ENCODE results near the gene CNTRL. TPM values are rescaled to one million over a fixed set of nuclear protein-coding genes. Genes with fewer than 3 reads are reported as not detected.

The CNTRL gene
- polyA plus RNA-seq, 2 of the 4 experiments (the other 2 are of a cell fraction), result 5.1 to 15.0 TPM

GRCh38 chr9:121156263-121156731 is 81.5 kb downstream of the CNTRL start:
- ChIA-PET POLR2A (no interaction called here), CTCF (interaction anchor here (1.1 to 2.2 kb wide), 2 partner anchors 12 to 14 kb away, joined by 3 to 6 read pairs; no protein-coding TSS in a partner anchor)
- FAIRE-seq, result no peak
- H3K4me3 ChIP-seq, result no peak overlapping the region
- no peaks in the 10 kb centered on the region for H3K9me3 ChIP-seq
- TF ChIP-seq USF2 (IDR thresholded peaks at IDR 0.05), result no peak
- TF ChIP-seq RFX5 (IDR thresholded peaks at IDR 0.05), result no peak
- TF ChIP-seq FOSB (CRISPR knock-in tag; IDR thresholded peaks at IDR 0.05), result no peak
- no peak for TF ChIP-seq JUN (IDR thresholded peaks at IDR 0.05)
- TF ChIP-seq MYC (IDR thresholded peaks at IDR 0.05; ENCODE audit: borderline replicate concordance, low read length), result no peak
- no peak for TF ChIP-seq EHMT2 (IDR thresholded peaks at IDR 0.05; ENCODE audit: low read depth)
- TF ChIP-seq GATA3 (IDR thresholded peaks at IDR 0.05; ENCODE audit: borderline replicate concordance), result no peak
- TF ChIP-seq RAD21 (conservative IDR thresholded peaks at IDR 0.05 in 1 of 2, IDR thresholded peaks at IDR 0.05 in 1 of 2), result no peak
- no peak for TF ChIP-seq MAZ (IDR thresholded peaks at IDR 0.05; ENCODE audit: borderline replicate concordance, low read depth, low read length)
- no peak for TF ChIP-seq NFE2L2 (conservative IDR thresholded peaks at IDR 0.05; ENCODE audit: low read length)
- no peak overlapping the region for H3K27ac ChIP-seq
- no peak for DNase-seq (ENCODE audit: low read depth in 1 of 2, low spot score in 1 of 2)
- WGBS (ENCODE audit: missing lambda C conversion rate), result 81% methylated on average over 2 of the region's 2 CpGs
- no peak for ATAC-seq
- no peak overlapping the region for H3K4me2 ChIP-seq
- no peaks in the 10 kb centered on the region for H3K4me1 ChIP-seq

- no peak overlapping the region for H3K27ac ChIP-seq
- no peak for FAIRE-seq
- no peak overlapping the region for H3K4me2 ChIP-seq
- ChIA-PET CTCF (interaction anchor here (0.8 to 2.1 kb wide), 5 partner anchors 8 to 162 kb away, joined by 3 to 8 read pairs (median 3); no protein-coding TSS in a partner anchor), POLR2A (no interaction called here)
- no peak for ATAC-seq
- H3K4me3 ChIP-seq, result no peak overlapping the region
- H3K9me3 ChIP-seq, result no peaks in the 10 kb centered on the region
- no peaks in the 10 kb centered on the region for H3K4me1 ChIP-seq
- 94% methylated on average over 4 of the region's 4 CpGs for WGBS (ENCODE audit: missing lambda C conversion rate)
- TF ChIP-seq MAFK (IDR thresholded peaks at IDR 0.05; ENCODE audit: partially characterized antibody), result peak; percentile 81
- TF ChIP-seq ZNF302 (CRISPR knock-in tag; IDR thresholded peaks at IDR 0.05), result no peak
- DNase-seq (ENCODE audit: low read depth in 1 of 2, low spot score in 1 of 2), result no peak
Measured at GRCh38 chr9:121157939-121158338, 83.2 kb downstream of the CNTRL start.

- Histone ChIP-seq H3K4me2 (no peak overlapping the region), H3K4me3 (no peak overlapping the region), H3K4me1 (no peaks in the 10 kb centered on the region), H3K27ac (no peak overlapping the region), H3K9me3 (no peaks in the 10 kb centered on the region)
- no peak for DNase-seq (ENCODE audit: low read depth in 1 of 2, low spot score in 1 of 2)
- WGBS (ENCODE audit: missing lambda C conversion rate), result 62% methylated on average over 1 of the region's 1 CpG
- CTCF ChIA-PET, result interaction anchor here (2.1 kb wide), 1 partner anchor 10 kb away, joined by 8 read pairs; no protein-coding TSS in a partner anchor
- no peak for FAIRE-seq
- TF ChIP-seq TFCP2L1 (CRISPR knock-in tag; IDR thresholded peaks at IDR 0.05) (no peak), ZNF302 (CRISPR knock-in tag; IDR thresholded peaks at IDR 0.05) (no peak), NR3C1 (IDR thresholded peaks at IDR 0.05) (no peak), E2F6 (IDR thresholded peaks at IDR 0.05; ENCODE audit: borderline replicate concordance, low read depth) (no peak), HES2 (IDR thresholded peaks at IDR 0.05) (no peak), MAX (IDR thresholded peaks at IDR 0.05) (no peak), EHMT2 (IDR thresholded peaks at IDR 0.05; ENCODE audit: low read depth) (no peak), RARB (CRISPR knock-in tag; IDR thresholded peaks at IDR 0.05) (no peak), POLR2AphosphoS2 (conservative IDR thresholded peaks at IDR 0.05; ENCODE audit: low read length) (no peak), KDM1A (IDR thresholded peaks at IDR 0.05; ENCODE audit: low read depth) (no peak), POLR2A (IDR thresholded peaks at IDR 0.05; ENCODE audit: low read length) (no peak), FOXS1 (CRISPR knock-in tag; IDR thresholded peaks at IDR 0.05) (no peak), ZSCAN20 (CRISPR knock-in tag; IDR thresholded peaks at IDR 0.05) (no peak)
- ATAC-seq, result no peak
- POLR2A ChIA-PET, result no interaction called here
Measured at GRCh38 chr9:121160025-121160424, 85.3 kb downstream of the CNTRL start.
